HEK293T (cell line): ENCODE measurements around the gene ARHGAP26.

Experiments used
- BHLHE40 ChIP-seq: fragments of 450-650 bp; IDR thresholded peaks from 2 replicates; pipeline ENCODE4 v1.6.1; 2016; ENCODE audit warnings: mild to moderate bottlenecking, moderate library complexity, borderline replicate concordance
- CTBP1 ChIP-seq: fragments of 450-650 bp; IDR thresholded peaks from 2 replicates; pipeline ENCODE4 v1.6.1; 2016; ENCODE audit warnings: borderline replicate concordance
- ELF4 ChIP-seq: fragments of 450-650 bp; IDR thresholded peaks from 2 replicates; pipeline ENCODE4 v1.6.1; 2017; ENCODE audit warnings: antibody characterized with exemption
- FOXA1 ChIP-seq: fragments of 450-650 bp; IDR thresholded peaks from 2 replicates; pipeline ENCODE4 v1.6.1; 2016; ENCODE audit warnings: mild to moderate bottlenecking
- FOXK2 ChIP-seq: fragments of 450-650 bp; IDR thresholded peaks from 2 replicates; pipeline ENCODE4 v1.6.1; 2016; ENCODE audit warnings: mild to moderate bottlenecking
- FOXM1 ChIP-seq: fragments of 450-650 bp; IDR thresholded peaks from 2 replicates; pipeline ENCODE4 v1.6.1; 2017; ENCODE audit warnings: mild to moderate bottlenecking, borderline replicate concordance
- L3MBTL2 ChIP-seq: fragments of 450-650 bp; conservative IDR thresholded peaks from 2 replicates; pipeline ENCODE4 v1.6.1; 2016; ENCODE audit warnings: mild to moderate bottlenecking
- SP1 ChIP-seq: fragments of 450-650 bp; IDR thresholded peaks from 2 replicates; pipeline ENCODE4 v1.6.1; 2017
- SUZ12 ChIP-seq: fragments of 450-650 bp; IDR thresholded peaks from 2 replicates; pipeline ENCODE4 v1.6.1; 2016; ENCODE audit warnings: mild to moderate bottlenecking
- TARDBP ChIP-seq: fragments of 450-650 bp; IDR thresholded peaks from 2 replicates; pipeline ENCODE4 v1.6.1; 2016

DNA sequence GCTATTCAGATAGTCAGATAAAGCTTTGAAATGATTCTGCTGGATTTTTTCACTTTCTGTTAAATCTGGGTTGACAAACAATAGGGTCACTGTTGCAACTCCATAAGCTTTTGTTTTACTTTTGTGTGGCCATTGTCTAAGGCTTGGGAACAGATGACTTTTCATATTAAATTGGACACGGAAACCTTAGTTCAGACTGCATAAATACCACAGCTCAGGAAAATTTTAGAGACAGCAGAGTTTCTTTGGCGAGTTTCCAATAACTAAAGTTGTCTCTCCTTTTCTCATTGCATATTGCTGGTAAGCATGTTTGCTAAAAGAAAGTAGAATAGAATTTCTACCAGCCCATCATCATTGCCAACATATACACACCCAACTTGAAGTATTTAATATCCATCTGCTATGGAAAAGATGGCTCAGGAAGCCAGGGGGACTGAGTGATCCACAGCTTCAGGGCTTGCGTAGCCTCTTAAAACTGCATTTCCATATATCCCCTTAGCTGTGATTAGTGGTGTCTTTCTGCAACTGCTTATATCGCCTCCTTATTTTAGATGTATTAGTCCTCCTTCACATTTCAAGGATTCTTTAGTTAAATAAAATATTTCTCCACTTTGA, 168.2 kb downstream of the ARHGAP26 start:
- TF ChIP-seq SP1, result no peak
- no peak for TF ChIP-seq L3MBTL2
- no peak for TF ChIP-seq FOXA1
- no peak for TF ChIP-seq BHLHE40
- TF ChIP-seq CTBP1, result no peak
- TF ChIP-seq FOXK2, result no peak
- TF ChIP-seq FOXM1, result no peak
- no peak for TF ChIP-seq SUZ12
- TF ChIP-seq TARDBP, result no peak
- no peak for TF ChIP-seq ELF4
